Epidermal melanocyte (primary cell): Measurements from ENCODE around the gene WEE1.

Experiments used
- DNase-seq: peaks from one replicate; pipeline ENCODE4 v3.0.0; 2011; ENCODE audit warnings: low spot score; ENCODE audit not compliant: insufficient read length

The WEE1 gene

GRCh38 chr11:9566561-9567063, 6.9 kb upstream of the WEE1 start:
- no peak for DNase-seq

- no peak for DNase-seq
Observed at GRCh38 chr11:9567401-9567800, 6.1 kb upstream of the WEE1 start.

- no peak for DNase-seq
Observed at GRCh38 chr11:9568161-9568853, 5.2 kb upstream of the WEE1 start.

GRCh38 chr11:9568854-9569587, 4.4 kb upstream of the WEE1 start:
- peak; percentile 52 for DNase-seq

- no peak for DNase-seq
Observed at GRCh38 chr11:9569588-9570164, 3.8 kb upstream of the WEE1 start.

GRCh38 chr11:9570313-9571025, 3.0 kb upstream of the WEE1 start:
- DNase-seq = no peak

- no peak for DNase-seq
Observed at GRCh38 chr11:9571071-9571762, 2.3 kb upstream of the WEE1 start.

GRCh38 chr11:9571763-9572115, 1.7 kb upstream of the WEE1 start:
- DNase-seq = no peak

GRCh38 chr11:9573775-9574621, 528 bp downstream of the WEE1 start:
- DNase-seq = no peak

- no peak for DNase-seq
Observed at GRCh38 chr11:9574622-9575259, 1.3 kb downstream of the WEE1 start.

GRCh38 chr11:9575260-9576240, 2.1 kb downstream of the WEE1 start:
- peak; percentile 65 for DNase-seq

GRCh38 chr11:9576701-9577381, 3.4 kb downstream of the WEE1 start:
- DNase-seq = no peak

- DNase-seq = no peak
Observed at GRCh38 chr11:9577556-9577955, 4.1 kb downstream of the WEE1 start.

GRCh38 chr11:9580894-9581293, 7.4 kb downstream of the WEE1 start:
- no peak for DNase-seq

- DNase-seq = no peak
Observed at GRCh38 chr11:9581556-9582161, 8.2 kb downstream of the WEE1 start.

GRCh38 chr11:9590717-9591116, 17.2 kb downstream of the WEE1 start:
- no peak for DNase-seq

- no peak for DNase-seq
Observed at GRCh38 chr11:9594267-9595046, 21.0 kb downstream of the WEE1 start.
